Stomach (tissue), 9 donors: ENCODE data around the gene NRF1. TPM values are rescaled to one million over a fixed set of nuclear protein-coding genes. Genes with fewer than 3 reads are reported as not detected.

Experiments used
- DNase-seq, 2 donors: peaks; one replicate each; pipeline versions ENCODE4 v3.0.0 to v3.0.0-alpha.2; 2013 to 2019
- H3K27ac ChIP-seq, 5 donors: fragments of 200-600 bp in 4 of 5; sonication (generic) in 4 of 5; one replicate each; pipeline ENCODE4 v1.5.1; 2013 to 2019; ENCODE audit warnings: mild to moderate bottlenecking in 1 of 5, moderate library complexity in 1 of 5
- H3K27me3 ChIP-seq, 3 donors: fragments of 200-600 bp; sonication (generic); one replicate each; pipeline ENCODE4 v1.5.1; 2017 to 2019; ENCODE audit warnings: mixed run types in 1 of 3
- H3K36me3 ChIP-seq, 4 donors: fragments of 200-600 bp; sonication (generic); 1 replicate in 3 of 4; 2 replicates in 1 of 4; pipeline ENCODE4 v1.5.1; 2016 to 2019
- H3K4me1 ChIP-seq, 4 donors: fragments of 200-600 bp; sonication (generic); one replicate each; pipeline ENCODE4 v1.5.1; 2016 to 2019
- H3K4me3 ChIP-seq, 4 donors: fragments of 200-600 bp; sonication (generic) in 3 of 4; one replicate each; pipeline ENCODE4 v1.5.1; 2016 to 2019; ENCODE audit warnings: mild to moderate bottlenecking in 1 of 4
- H3K9me3 ChIP-seq, 4 donors: fragments of 200-600 bp; sonication (generic); one replicate each; pipeline ENCODE4 v1.5.1; 2016 to 2019
- CTCF ChIP-seq, 7 experiments: fragments of 450-650 bp in 4 of 7; fragments of 200-600 bp in 3 of 7; sonication (generic) in 3 of 7; IDR thresholded peaks; one replicate each; pipeline ENCODE4 v1.5.1; 2016 to 2019; ENCODE audit warnings: antibody characterized with exemption in 7 of 7, control low read depth in 2 of 7, mild to moderate bottlenecking in 1 of 7
- EP300 ChIP-seq: sonication (generic); formaldehyde crosslinking; IDR thresholded peaks from one replicate; pipeline ENCODE4 v1.6.1; 2017; ENCODE audit warnings: antibody characterized with exemption
- POLR2A ChIP-seq, 4 donors: fragments of 450-650 bp; IDR thresholded peaks; one replicate each; pipeline ENCODE4 v1.6.1; 2016; ENCODE audit warnings: antibody characterized with exemption in 4 of 4, control low read depth in 2 of 4, mild to moderate bottlenecking in 1 of 4, moderate library complexity in 1 of 4
- POLR2AphosphoS5 ChIP-seq, 3 donors: sonication (generic); formaldehyde crosslinking; IDR thresholded peaks; one replicate each; pipeline ENCODE4 v1.6.1; 2016; ENCODE audit warnings: antibody characterized with exemption in 3 of 3
- WGBS, 5 donors: extraction: QIAGEN DNeasy Blood & Tissue Kit in 3 of 5; methylation state at CpG; one replicate each; pipeline versions ENCODE4 v1.1.5 to v1.1.7; 2013 to 2018; 5-methylcytosine and 5-hydroxymethylcytosine counted together
- intact Hi-C: fragments of 100-400 bp; cut with DNase I; formaldehyde crosslinking; loops from one replicate; pipeline ENCODE4 v1.15.1; 2023; ENCODE audit warnings: low total_unique reads
- polyA plus RNA-seq, 3 donors: library from polyadenylated mRNA; stranded (reverse); fragments of 200-250 nt; gene quantifications; one replicate each; pipeline ENCODE4 v1.2.3, GENCODE V29; 2013
- total RNA-seq, 5 donors: library from RNA; depleted of rRNA; stranded (reverse); fragments of >200 nt; gene quantifications; one replicate each; pipeline versions ENCODE4 v1.1.0 to v1.2.3, GENCODE V29; 2014 to 2016
- donor health status: healthy with polysubstance abuse.
- donor health status: Bipolar disorder and iron deficiency.
- donor health status: healthy.

NRF1 gene
- total and polyA plus RNA-seq, 8 donors, result 3.2 to 58.3 (median 10.1) TPM

GRCh38 chr7:129748356-129749109 lies 137.0 kb downstream of the NRF1 start:
- Histone ChIP-seq H3K36me3 (peaks cover 17 to 73% (median 51%) of the 10 kb centered on the region in 4 donors), H3K27ac (no peak overlapping the region), H3K4me1 (no peaks in the 10 kb centered on the region), H3K27me3 (no peaks in the 10 kb centered on the region), H3K4me3 (no peak overlapping the region), H3K9me3 (no peaks in the 10 kb centered on the region)
- intact Hi-C loops, result no loop called here
- 89 to 97% (median 91%) methylated on average over 4 of the region's 4 CpGs for WGBS, 5 donors
- DNase-seq, result no peak
- no peak for TF ChIP-seq CTCF (IDR thresholded peaks at IDR 0.05)
- TF ChIP-seq POLR2A (IDR thresholded peaks at IDR 0.05), result no peak
- no peak for TF ChIP-seq POLR2AphosphoS5 (IDR thresholded peaks at IDR 0.05)
- TF ChIP-seq EP300, result no peak

- TF ChIP-seq EP300, result no peak
- TF ChIP-seq POLR2AphosphoS5 (IDR thresholded peaks at IDR 0.05), result no peak
- TF ChIP-seq CTCF (IDR thresholded peaks at IDR 0.05), result no peak
- no peak for TF ChIP-seq POLR2A (IDR thresholded peaks at IDR 0.05)
- H3K9me3 ChIP-seq, result no peaks in the 10 kb centered on the region
- DNase-seq, result no peak
- no peaks in the 10 kb centered on the region for H3K4me1 ChIP-seq
- no peak overlapping the region for H3K27ac ChIP-seq
- H3K4me3 ChIP-seq, result no peak overlapping the region
- intact Hi-C loops, result no loop called here
- peaks cover 17 to 69% (median 50%) of the 10 kb centered on the region in 4 donors for H3K36me3 ChIP-seq
- 89 to 99% (median 95%) methylated on average over 6 to 7 of the region's 7 CpGs for WGBS, 5 donors
- H3K27me3 ChIP-seq, result no peaks in the 10 kb centered on the region
Measured at GRCh38 chr7:129750091-129750490, 138.6 kb downstream of the NRF1 start.

- no peak for TF ChIP-seq POLR2A (IDR thresholded peaks at IDR 0.05)
- no peak for TF ChIP-seq CTCF (IDR thresholded peaks at IDR 0.05)
- TF ChIP-seq POLR2AphosphoS5 (IDR thresholded peaks at IDR 0.05), result no peak
- no peak for TF ChIP-seq EP300
- no peak for DNase-seq
- H3K27me3 ChIP-seq, result no peaks in the 10 kb centered on the region
- intact Hi-C loops, result no loop called here
- no peaks in the 10 kb centered on the region for H3K9me3 ChIP-seq
- no peak overlapping the region for H3K4me3 ChIP-seq
- WGBS, 5 donors, result 84 to 99% (median 98%) methylated on average over 3 of the region's 3 CpGs
- no peaks in the 10 kb centered on the region for H3K4me1 ChIP-seq
- H3K36me3 ChIP-seq, result peaks cover 21 to 69% (median 51%) of the 10 kb centered on the region in 4 donors
- no peak overlapping the region for H3K27ac ChIP-seq
Measured at GRCh38 chr7:129750501-129750900, 139.0 kb downstream of the NRF1 start.

GRCh38 chr7:129751916-129752315 lies 140.4 kb downstream of the NRF1 start:
- Histone ChIP-seq H3K27ac (no peak overlapping the region), H3K27me3 (no peaks in the 10 kb centered on the region), H3K4me3 (no peak overlapping the region), H3K4me1 (no peaks in the 10 kb centered on the region), H3K9me3 (no peaks in the 10 kb centered on the region), H3K36me3 (peaks cover 23 to 68% (median 58%) of the 10 kb centered on the region in 4 donors)
- WGBS, 5 donors, result 68 to 90% (median 86%) methylated on average over 1 of the region's 1 CpG
- intact Hi-C loops, result no loop called here
- TF ChIP-seq POLR2A (IDR thresholded peaks at IDR 0.05) (no peak), CTCF (IDR thresholded peaks at IDR 0.05) (no peak), EP300 (no peak), POLR2AphosphoS5 (IDR thresholded peaks at IDR 0.05) (no peak)
- DNase-seq, result no peak
